PC-3 (cell line): ENCODE data around the gene TBX2.

Source experiments
- EZH2 ChIP-seq: fragments of 300-600 bp; sonication (generic); IDR thresholded peaks from one replicate; pipeline ENCODE4 v1.6.1; 2017; ENCODE audit warnings: antibody characterized with exemption, mild to moderate bottlenecking, low read length; ENCODE audit not compliant: unreplicated experiment
- EZH2phosphoT487 ChIP-seq: fragments of 300-600 bp; sonication (generic); IDR thresholded peaks from 2 replicates; pipeline ENCODE4 v1.6.1; 2018; ENCODE audit warnings: mild to moderate bottlenecking, antibody characterized with exemption, low read length, borderline replicate concordance

- TF ChIP-seq EZH2phosphoT487 = no peak
- no peak for TF ChIP-seq EZH2
Measured at GRCh38 chr17:61423967-61424649, 24.5 kb downstream of the TBX2 start.
